Neural crest cell (in vitro differentiated cells): Measurements from ENCODE around the gene PRRT2. TPM values are rescaled to one million over a fixed set of nuclear protein-coding genes. Genes with fewer than 3 reads are reported as not detected.
"Not testable (repeated sequence)": the region's sequence is repeated elsewhere in the genome, so short reads cannot be mapped to it uniquely, and the experiment has no call there.

ENCODE experiments used
- DNase-seq: peaks from one replicate; pipeline ENCODE4 v3.0.0; 2021; ENCODE audit warnings: low read depth, mixed read lengths, low spot score
- H3K27ac Mint-ChIP-seq: one replicate; pipeline ENCODE4 v1.8.0; 2021; ENCODE audit warnings: mild to moderate bottlenecking, mixed read lengths; ENCODE audit not compliant: unreplicated experiment
- H3K27me3 Mint-ChIP-seq: 2 replicates; pipeline ENCODE4 v1.8.0; 2021; ENCODE audit warnings: low read depth, mild to moderate bottlenecking, mixed read lengths
- H3K36me3 Mint-ChIP-seq: 2 replicates; pipeline ENCODE4 v1.8.0; 2021; ENCODE audit warnings: low read depth, mild to moderate bottlenecking, mixed read lengths
- H3K4me1 Mint-ChIP-seq: 2 replicates; pipeline ENCODE4 v1.8.0; 2021; ENCODE audit warnings: mixed read lengths
- H3K4me3 Mint-ChIP-seq: one replicate; pipeline ENCODE4 v1.8.0; 2021; ENCODE audit warnings: mild to moderate bottlenecking, mixed read lengths
- H3K9me3 Mint-ChIP-seq: 2 replicates; pipeline ENCODE4 v1.8.0; 2021; ENCODE audit warnings: mixed read lengths
- CTCF ChIP-seq: fragments of 200-600 bp; sonication (generic); conservative IDR thresholded peaks from 2 replicates; pipeline ENCODE4 v1.5.0; 2021; ENCODE audit warnings: antibody characterized with exemption, mild to moderate bottlenecking
- total RNA-seq: library from RNA; stranded (reverse); gene quantifications from 2 replicates; pipeline ENCODE4 v1.2.1, GENCODE V29; 2021

PRRT2 gene
- total RNA-seq, 1 donor from 2014 or later, result 21.2 TPM

- no peaks in the 10 kb centered on the region for H3K9me3 Mint-ChIP-seq
- no peaks in the 10 kb centered on the region for H3K4me1 Mint-ChIP-seq
- no peak overlapping the region for H3K27ac Mint-ChIP-seq
- DNase-seq, result no peak
- no peaks in the 10 kb centered on the region for H3K36me3 Mint-ChIP-seq
- H3K4me3 Mint-ChIP-seq, result no peak overlapping the region
- no peak for TF ChIP-seq CTCF
- H3K27me3 Mint-ChIP-seq, result no peaks in the 10 kb centered on the region
Measured at GRCh38 chr16:29769507-29769906, 42.5 kb upstream of the PRRT2 start.

- no peaks in the 10 kb centered on the region for H3K36me3 Mint-ChIP-seq
- TF ChIP-seq CTCF, result no peak
- H3K27me3 Mint-ChIP-seq, result no peaks in the 10 kb centered on the region
- H3K27ac Mint-ChIP-seq, result no peak overlapping the region
- H3K4me1 Mint-ChIP-seq, result no peaks in the 10 kb centered on the region
- no peaks in the 10 kb centered on the region for H3K9me3 Mint-ChIP-seq
- no peak for DNase-seq
- H3K4me3 Mint-ChIP-seq, result no peak overlapping the region
Measured at GRCh38 chr16:29770250-29770929, 41.6 kb upstream of the PRRT2 start.

GRCh38 chr16:29772330-29772729, 39.7 kb upstream of the PRRT2 start:
- DNase-seq, H3K4me1 Mint-ChIP-seq, H3K4me3 Mint-ChIP-seq, H3K9me3 Mint-ChIP-seq, H3K36me3 Mint-ChIP-seq, H3K27me3 Mint-ChIP-seq, H3K27ac Mint-ChIP-seq: not testable (repeated sequence)

GRCh38 chr16:29774730-29775129, 37.3 kb upstream of the PRRT2 start:
- TF ChIP-seq CTCF, result no peak
- Mint-ChIP-seq H3K4me1 (no peaks in the 10 kb centered on the region), H3K4me3 (no peak overlapping the region), H3K27ac (no peak overlapping the region), H3K27me3 (peaks cover 18% of the 10 kb centered on the region), H3K9me3 (no peaks in the 10 kb centered on the region), H3K36me3 (no peaks in the 10 kb centered on the region)
- no peak for DNase-seq

GRCh38 chr16:29775742-29776408, 36.1 kb upstream of the PRRT2 start:
- no peak for TF ChIP-seq CTCF
- no peaks in the 10 kb centered on the region for H3K9me3 Mint-ChIP-seq
- H3K36me3 Mint-ChIP-seq, result no peaks in the 10 kb centered on the region
- no peak overlapping the region for H3K4me3 Mint-ChIP-seq
- H3K27ac Mint-ChIP-seq, result no peak overlapping the region
- H3K4me1 Mint-ChIP-seq, result no peaks in the 10 kb centered on the region
- H3K27me3 Mint-ChIP-seq, result peaks cover 25% of the 10 kb centered on the region
- no peak for DNase-seq
